ENCODE results near the gene DDX3X.

DNA sequence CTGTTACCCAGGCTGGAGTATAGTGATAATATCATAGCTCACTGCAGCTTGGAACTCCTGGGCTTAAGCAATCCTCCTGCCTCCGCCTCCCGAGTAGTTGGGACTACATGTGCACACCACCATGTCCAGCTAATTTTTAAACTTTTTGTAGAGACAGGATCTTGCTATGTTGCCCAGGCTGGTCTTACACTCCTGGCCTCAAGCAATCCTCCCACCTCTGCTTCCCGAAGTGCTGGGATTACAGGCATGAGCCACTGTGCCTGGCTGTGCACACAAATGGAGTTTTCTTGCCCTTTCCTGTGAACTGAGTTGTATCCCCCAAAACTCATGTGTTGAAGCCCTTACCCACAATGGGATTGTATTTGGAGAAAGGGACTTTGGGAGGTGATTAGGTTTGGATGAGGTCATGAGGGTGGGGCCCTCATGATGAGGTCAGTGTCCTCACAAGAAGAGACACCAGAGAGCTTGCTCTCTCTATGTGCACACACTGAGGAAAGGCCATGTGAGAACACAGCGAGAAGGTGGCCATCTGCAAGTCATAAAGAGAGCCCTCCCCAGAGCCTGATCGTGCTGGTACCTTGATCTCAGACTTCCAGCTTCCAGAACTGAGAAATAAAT lies 40.1 kb downstream of the DDX3X start:
- TF ChIP-seq, protein P1, sequence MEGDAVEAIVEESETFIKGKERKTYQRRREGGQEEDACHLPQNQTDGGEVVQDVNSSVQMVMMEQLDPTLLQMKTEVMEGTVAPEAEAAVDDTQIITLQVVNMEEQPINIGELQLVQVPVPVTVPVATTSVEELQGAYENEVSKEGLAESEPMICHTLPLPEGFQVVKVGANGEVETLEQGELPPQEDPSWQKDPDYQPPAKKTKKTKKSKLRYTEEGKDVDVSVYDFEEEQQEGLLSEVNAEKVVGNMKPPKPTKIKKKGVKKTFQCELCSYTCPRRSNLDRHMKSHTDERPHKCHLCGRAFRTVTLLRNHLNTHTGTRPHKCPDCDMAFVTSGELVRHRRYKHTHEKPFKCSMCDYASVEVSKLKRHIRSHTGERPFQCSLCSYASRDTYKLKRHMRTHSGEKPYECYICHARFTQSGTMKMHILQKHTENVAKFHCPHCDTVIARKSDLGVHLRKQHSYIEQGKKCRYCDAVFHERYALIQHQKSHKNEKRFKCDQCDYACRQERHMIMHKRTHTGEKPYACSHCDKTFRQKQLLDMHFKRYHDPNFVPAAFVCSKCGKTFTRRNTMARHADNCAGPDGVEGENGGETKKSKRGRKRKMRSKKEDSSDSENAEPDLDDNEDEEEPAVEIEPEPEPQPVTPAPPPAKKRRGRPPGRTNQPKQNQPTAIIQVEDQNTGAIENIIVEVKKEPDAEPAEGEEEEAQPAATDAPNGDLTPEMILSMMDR (IDR thresholded peaks at IDR 0.05; ENCODE audit: low read depth, low read length) = no peak
- TF ChIP-seq EZH2phosphoT487 (IDR thresholded peaks at IDR 0.05; ENCODE audit: low read depth) = no peak

Measured in OCI-LY3 (cell line).